ENCODE results near the gene SLC43A2. TPM values are rescaled to one million over a fixed set of nuclear protein-coding genes. Genes with fewer than 3 reads are reported as not detected.
A peak's percentile ranks its signal among the peaks of the same experiment; 100 is the strongest.

Gene SLC43A2
- total RNA-seq, 1 experiment from 2014 or later: 12.6 TPM

GRCh38 chr17:1576500-1576899, 52.1 kb downstream of the SLC43A2 start (continued):
- no peak for TF ChIP-seq REST (IDR thresholded peaks at IDR 0.05; ENCODE audit: low read depth)
- no peak for TF ChIP-seq FOSL1 (IDR thresholded peaks at IDR 0.05; ENCODE audit: low read depth)
- TF ChIP-seq RAD21 (IDR thresholded peaks at IDR 0.05; ENCODE audit: low read depth): no peak
- TF ChIP-seq CBX3 (IDR thresholded peaks at IDR 0.05; ENCODE audit: low read depth): no peak
- TF ChIP-seq TCF7L2 (IDR thresholded peaks at IDR 0.05; ENCODE audit: borderline replicate concordance, extremely low read depth, insufficient read depth, insufficient read length): no peak
- TF ChIP-seq SP1 (IDR thresholded peaks at IDR 0.05; ENCODE audit: low read depth): no peak
- no peak for TF ChIP-seq POLR2AphosphoS5 (IDR thresholded peaks at IDR 0.05; ENCODE audit: low read depth, low read length)
- TF ChIP-seq EGR1 (IDR thresholded peaks at IDR 0.05; ENCODE audit: low read depth): no peak

- no peaks in the 10 kb centered on the region for H3K79me2 ChIP-seq (ENCODE audit: insufficient read depth, low read length)
- TF ChIP-seq REST (IDR thresholded peaks at IDR 0.05; ENCODE audit: low read depth): no peak
- TF ChIP-seq YY1 (IDR thresholded peaks at IDR 0.05; ENCODE audit: extremely low read depth, insufficient replicate concordance, low read depth, low read length): no peak
- TF ChIP-seq SRF (IDR thresholded peaks at IDR 0.05; ENCODE audit: low read depth): no peak
- no peak for TF ChIP-seq SIN3A (IDR thresholded peaks at IDR 0.05; ENCODE audit: low read depth)
- TF ChIP-seq POLR2A (IDR thresholded peaks at IDR 0.05; ENCODE audit: borderline replicate concordance, extremely low read depth, insufficient read depth, insufficient read length): no peak
- TF ChIP-seq MAX (IDR thresholded peaks at IDR 0.05): no peak
- no peak for TF ChIP-seq SP1 (IDR thresholded peaks at IDR 0.05; ENCODE audit: low read depth)
- no peak for TF ChIP-seq ZNF274 (IDR thresholded peaks at IDR 0.05; ENCODE audit: low read depth, low read length)
- TF ChIP-seq ELF1 (IDR thresholded peaks at IDR 0.05; ENCODE audit: borderline replicate concordance, low read depth): no peak
- TF ChIP-seq TCF7L2 (IDR thresholded peaks at IDR 0.05; ENCODE audit: borderline replicate concordance, extremely low read depth, insufficient read depth, insufficient read length): no peak
- TF ChIP-seq EZH2phosphoT487 (IDR thresholded peaks at IDR 0.05; ENCODE audit: borderline replicate concordance): no peak
- TF ChIP-seq FOSL1 (IDR thresholded peaks at IDR 0.05; ENCODE audit: low read depth): no peak
- H3K36me3 ChIP-seq (ENCODE audit: control insufficient read depth in 1 of 2, insufficient read depth in 2 of 2, low read length in 2 of 2): no peaks in the 10 kb centered on the region
- intact Hi-C loops (cut with micrococcal nuclease): loop anchor here (1.0 to 2.0 kb wide), 2 partner anchors 55 to 74 kb away; partner anchors contain the start of gene RILP
- RAD21 ChIA-PET (ENCODE audit: low non-redundant PET in 1 of 2, low total read pairs in 2 of 2, uncharacterized antibody in 2 of 2, unreplicated experiment in 2 of 2): interaction anchor here (0.6 to 2.1 kb wide), 9 partner anchors 10 to 142 kb away, joined by 3 to 25 read pairs (median 7); partner anchors contain the start of genes RILP (in 2 of the 2) and SLC43A2 (in 2 of the 2)
- H4K20me1 ChIP-seq (ENCODE audit: insufficient read depth): no peaks in the 10 kb centered on the region
- CTCF ChIA-PET: interaction anchor here (0.6 to 3.5 kb wide), 23 partner anchors 11 to 458 kb away, joined by 3 to 113 read pairs (median 5); partner anchors contain the start of genes PITPNA, RILP and SLC43A2
- no peak overlapping the region for H2AFZ ChIP-seq (ENCODE audit: low read depth, low read length, poor library complexity, severe bottlenecking)
- ATAC-seq (peak; percentile 1; the same call in 1 of the 2 replicates), DNase-seq (ENCODE audit: low read depth, low spot score) (no peak)
- no TSS peak for BruUV-seq (replicated peaks)
- no peaks in the 10 kb centered on the region for H3K9me2 ChIP-seq (ENCODE audit: insufficient read depth)
- no peak overlapping the region; the same call in 1 of the 2 replicates for H3K27ac ChIP-seq (ENCODE audit: low read depth, low read length)
- peak overlapping the region; percentile 33; the same call in 1 of the 2 replicates for H3K4me2 ChIP-seq (ENCODE audit: low read length)
- POLR2A ChIA-PET: interaction anchor here (1.5 to 1.8 kb wide), 3 partner anchors 43 to 74 kb away, joined by 5 to 9 read pairs (median 8); partner anchors contain the start of gene RILP
- no peaks in the 10 kb centered on the region for H3K9me3 ChIP-seq (ENCODE audit: control insufficient read depth in 1 of 2, insufficient read depth in 1 of 2, low read depth in 1 of 2, low read length in 2 of 2)
- H3K9ac ChIP-seq (ENCODE audit: low read length): no peak overlapping the region
- no peaks in the 10 kb centered on the region for H3K27me3 ChIP-seq (ENCODE audit: insufficient read depth, low read length)
- H3K4me1 ChIP-seq (ENCODE audit: control insufficient read depth in 1 of 2, insufficient read depth in 2 of 2, low read length in 2 of 2): peaks cover 7 to 20% of the 10 kb centered on the region in 2 experiments; a peak in 3 of 4 replicates
- H3K4me3 ChIP-seq (replicated peaks in 1 of 2; ENCODE audit: low read depth in 1 of 2, low read length in 2 of 2): no peak overlapping the region
These were observed 53.8 kb downstream of the SLC43A2 start for GRCh38 chr17:1574697-1575471.
